ENCODE measurements around the gene IFIT3. TPM values are rescaled to one million over a fixed set of nuclear protein-coding genes. Genes with fewer than 3 reads are reported as not detected.
"Not testable (repeated sequence)": the region's sequence is repeated elsewhere in the genome, so short reads cannot be mapped to it uniquely, and the experiment has no call there.

Gene IFIT3
- total RNA-seq, 1 donor from 2014 or later: 12.0 TPM

DNA sequence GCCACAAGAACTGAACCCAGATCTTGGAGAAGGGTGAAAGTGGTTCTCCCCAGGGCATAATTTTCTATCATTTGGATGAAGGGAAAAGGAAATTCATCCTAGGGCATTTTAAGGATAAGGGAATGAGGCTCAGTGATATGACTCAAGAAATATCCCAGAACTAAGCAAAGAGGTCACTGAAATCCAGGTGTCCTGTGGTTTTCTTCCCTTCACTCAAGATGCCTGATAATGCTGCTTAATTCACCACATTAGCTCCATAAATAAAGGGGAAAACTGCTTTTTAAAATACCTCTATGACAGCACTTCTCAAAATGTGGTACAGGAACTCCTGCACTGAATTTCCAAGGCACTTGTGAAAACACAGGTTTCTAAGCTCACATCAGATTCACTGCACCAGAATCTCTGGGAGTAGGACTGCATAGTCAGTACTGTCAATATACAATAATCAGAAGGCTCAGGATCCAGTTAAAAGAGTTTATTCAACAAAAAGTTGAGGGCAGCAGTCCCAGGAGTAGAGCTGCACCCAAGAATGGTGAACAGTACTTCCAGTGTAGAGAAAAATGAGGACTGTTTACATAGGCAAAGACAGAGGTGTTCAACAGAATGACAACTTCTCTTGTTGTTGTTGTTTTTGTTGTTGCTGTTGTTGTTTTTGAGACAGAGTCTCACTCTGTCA is 2.9 kb downstream of the IFIT3 start:
- Histone ChIP-seq H3K4me3 (ENCODE audit: low read length in 3 of 3) (no peak overlapping the region), H3K9me3 (ENCODE audit: control insufficient read depth in 3 of 3, low read length in 3 of 3) (no peaks in the 10 kb centered on the region), H3K4me1 (ENCODE audit: control insufficient read depth in 3 of 3, insufficient read depth in 3 of 3, low read length in 3 of 3) (peaks cover 32 to 47% (median 43%) of the 10 kb centered on the region in 3 donors), H3K27ac (ENCODE audit: low read depth, low read length) (peak overlapping the region; percentile 10), H3K9ac (ENCODE audit: low read depth in 1 of 3, low read length in 3 of 3) (no peak overlapping the region), H3K36me3 (ENCODE audit: control insufficient read depth in 3 of 3, insufficient read depth in 3 of 3, low read length in 3 of 3) (no peaks in the 10 kb centered on the region), H3K27me3 (ENCODE audit: control insufficient read depth in 3 of 3, insufficient read depth in 3 of 3, low read length in 3 of 3) (no peaks in the 10 kb centered on the region)

DNA sequence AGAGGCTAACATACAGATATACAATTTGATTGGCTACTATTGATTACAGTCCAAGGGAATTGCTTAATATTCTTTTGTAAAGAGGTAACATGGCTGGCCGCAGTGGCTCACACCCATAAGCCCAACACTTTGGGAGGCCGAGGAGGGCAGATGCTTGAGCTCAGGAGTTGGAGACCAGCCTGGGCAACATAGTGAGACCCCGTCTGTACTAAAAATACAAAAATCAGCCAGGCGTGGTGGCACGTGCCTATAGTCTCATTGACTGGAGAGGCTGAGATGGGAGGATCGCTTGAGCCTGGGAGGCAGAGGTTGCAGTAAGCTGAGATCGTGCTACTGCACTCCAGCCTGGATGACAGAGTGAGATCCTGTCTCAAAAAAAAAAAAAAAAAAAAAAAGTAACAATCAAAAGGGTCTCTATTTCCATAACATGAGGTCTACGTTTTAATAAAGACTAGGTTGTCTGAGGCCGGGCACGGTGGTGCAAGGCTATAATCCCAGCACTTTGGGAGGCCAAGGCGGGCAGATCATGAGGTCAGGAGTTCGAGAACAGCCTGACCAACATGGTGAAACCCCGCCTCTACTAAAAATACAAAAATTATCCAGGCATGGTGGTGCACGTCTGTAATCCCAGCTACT is 3.8 kb downstream of the IFIT3 start:
- H3K9ac ChIP-seq (ENCODE audit: low read depth in 1 of 3, low read length in 3 of 3); H3K27me3 ChIP-seq (ENCODE audit: control insufficient read depth in 3 of 3, insufficient read depth in 3 of 3, low read length in 3 of 3); H3K9me3 ChIP-seq (ENCODE audit: control insufficient read depth in 3 of 3, low read length in 3 of 3); H3K36me3 ChIP-seq (ENCODE audit: control insufficient read depth in 3 of 3, insufficient read depth in 3 of 3, low read length in 3 of 3): not testable (repeated sequence)
- Histone ChIP-seq H3K4me1 (ENCODE audit: control insufficient read depth in 3 of 3, insufficient read depth in 3 of 3, low read length in 3 of 3) (peaks cover 32 to 47% (median 43%) of the 10 kb centered on the region in 3 donors), H3K27ac (ENCODE audit: low read depth, low read length) (peak overlapping the region; percentile 67), H3K4me3 (ENCODE audit: low read length in 3 of 3) (peak overlapping the region in 1 of 3 donors; percentile 60)

DNA sequence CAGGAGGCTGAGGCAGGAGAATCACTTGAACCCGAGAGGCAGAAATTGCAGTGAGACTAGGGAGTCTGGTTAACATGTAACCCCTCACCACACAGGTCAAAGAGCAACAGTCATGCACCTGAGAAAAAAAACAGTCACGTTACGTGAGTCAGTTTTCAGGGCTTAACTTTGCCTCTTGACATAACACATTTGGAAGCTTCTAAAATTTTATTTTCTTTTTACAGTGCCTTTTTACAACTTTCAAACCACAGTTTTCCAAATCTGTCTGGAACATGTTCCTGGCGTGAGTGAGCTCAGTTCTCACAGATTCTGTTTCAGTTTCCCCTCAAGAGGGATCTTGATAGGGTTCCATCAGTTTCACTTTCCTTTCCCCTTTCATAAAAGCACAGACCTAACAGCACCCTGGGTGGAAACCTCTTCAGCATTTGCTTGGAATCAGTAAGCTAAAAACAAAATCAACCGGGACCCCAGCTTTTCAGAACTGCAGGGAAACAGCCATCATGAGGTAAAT is 4.4 kb downstream of the IFIT3 start:
- no peaks in the 10 kb centered on the region for H3K36me3 ChIP-seq (ENCODE audit: control insufficient read depth in 3 of 3, insufficient read depth in 3 of 3, low read length in 3 of 3)
- no peaks in the 10 kb centered on the region for H3K27me3 ChIP-seq (ENCODE audit: control insufficient read depth in 3 of 3, insufficient read depth in 3 of 3, low read length in 3 of 3)
- H3K4me3 ChIP-seq (ENCODE audit: low read length in 3 of 3): peak overlapping the region; percentile 54 to 60 (median 55)
- peak overlapping the region; percentile 54 to 65 (median 57) for H3K9ac ChIP-seq (ENCODE audit: low read depth in 1 of 3, low read length in 3 of 3)
- H3K27ac ChIP-seq (ENCODE audit: low read depth, low read length): peak overlapping the region; percentile 67
- no peaks in the 10 kb centered on the region for H3K9me3 ChIP-seq (ENCODE audit: control insufficient read depth in 3 of 3, low read length in 3 of 3)
- H3K4me1 ChIP-seq (ENCODE audit: control insufficient read depth in 3 of 3, insufficient read depth in 3 of 3, low read length in 3 of 3): peaks cover 32 to 45% (median 40%) of the 10 kb centered on the region in 3 donors

DNA sequence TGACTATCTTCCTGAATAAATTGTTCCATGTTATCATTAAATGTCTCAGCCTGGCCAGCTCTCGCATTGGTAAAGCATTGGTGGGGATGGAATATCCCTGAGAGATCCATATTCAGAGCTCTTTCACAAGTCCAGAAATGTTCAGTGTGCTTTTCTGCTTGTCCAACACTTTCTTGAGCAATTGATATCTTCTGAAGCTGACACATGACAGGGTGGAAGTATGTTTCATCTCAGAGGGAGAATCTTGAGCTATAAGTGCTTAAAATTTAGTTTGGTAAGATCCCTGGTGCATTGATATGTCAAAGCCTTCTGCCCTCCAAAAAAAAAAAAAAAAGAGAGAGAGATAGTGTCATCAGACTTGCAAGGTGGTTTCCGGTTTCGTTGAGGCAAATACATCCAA is 7.4 kb downstream of the IFIT3 start:
- Histone ChIP-seq H3K4me1 (ENCODE audit: control insufficient read depth in 3 of 3, insufficient read depth in 3 of 3, low read length in 3 of 3) (peaks cover 18 to 29% (median 27%) of the 10 kb centered on the region in 3 donors), H3K36me3 (ENCODE audit: control insufficient read depth in 3 of 3, insufficient read depth in 3 of 3, low read length in 3 of 3) (peaks cover 0 to 6% (median 3%) of the 10 kb centered on the region in 3 donors), H3K9me3 (ENCODE audit: control insufficient read depth in 3 of 3, low read length in 3 of 3) (no peaks in the 10 kb centered on the region), H3K27ac (ENCODE audit: low read depth, low read length) (no peak overlapping the region), H3K4me3 (ENCODE audit: low read length in 3 of 3) (no peak overlapping the region), H3K27me3 (ENCODE audit: control insufficient read depth in 3 of 3, insufficient read depth in 3 of 3, low read length in 3 of 3) (no peaks in the 10 kb centered on the region), H3K9ac (ENCODE audit: low read depth in 1 of 3, low read length in 3 of 3) (no peak overlapping the region)

DNA sequence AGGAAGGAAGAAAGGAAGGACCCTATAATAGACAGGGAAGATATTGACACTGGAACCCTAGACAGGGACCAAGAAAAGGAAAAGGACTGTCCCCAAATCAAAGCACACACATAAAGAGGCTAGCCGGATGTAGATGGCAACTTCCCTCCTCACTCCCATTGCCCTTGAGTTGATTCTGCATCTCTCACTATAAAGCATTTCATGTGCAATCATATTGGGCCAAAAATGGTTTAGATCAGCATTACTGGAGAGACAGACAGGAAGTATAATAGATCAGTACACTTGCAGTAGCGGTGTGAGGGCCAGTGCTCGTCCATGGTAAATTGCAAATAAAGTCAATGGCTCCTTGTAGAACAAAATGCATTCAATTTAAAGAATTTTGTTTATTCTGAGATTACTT is 8.4 kb downstream of the IFIT3 start:
- Histone ChIP-seq H3K4me1 (ENCODE audit: control insufficient read depth in 3 of 3, insufficient read depth in 3 of 3, low read length in 3 of 3) (peaks cover 18 to 23% (median 20%) of the 10 kb centered on the region in 3 donors), H3K36me3 (ENCODE audit: control insufficient read depth in 3 of 3, insufficient read depth in 3 of 3, low read length in 3 of 3) (peaks cover 0 to 9% (median 3%) of the 10 kb centered on the region in 3 donors), H3K9ac (ENCODE audit: low read depth in 1 of 3, low read length in 3 of 3) (no peak overlapping the region), H3K9me3 (ENCODE audit: control insufficient read depth in 3 of 3, low read length in 3 of 3) (no peaks in the 10 kb centered on the region), H3K4me3 (ENCODE audit: low read length in 3 of 3) (no peak overlapping the region), H3K27me3 (ENCODE audit: control insufficient read depth in 3 of 3, insufficient read depth in 3 of 3, low read length in 3 of 3) (no peaks in the 10 kb centered on the region), H3K27ac (ENCODE audit: low read depth, low read length) (no peak overlapping the region)

DNA sequence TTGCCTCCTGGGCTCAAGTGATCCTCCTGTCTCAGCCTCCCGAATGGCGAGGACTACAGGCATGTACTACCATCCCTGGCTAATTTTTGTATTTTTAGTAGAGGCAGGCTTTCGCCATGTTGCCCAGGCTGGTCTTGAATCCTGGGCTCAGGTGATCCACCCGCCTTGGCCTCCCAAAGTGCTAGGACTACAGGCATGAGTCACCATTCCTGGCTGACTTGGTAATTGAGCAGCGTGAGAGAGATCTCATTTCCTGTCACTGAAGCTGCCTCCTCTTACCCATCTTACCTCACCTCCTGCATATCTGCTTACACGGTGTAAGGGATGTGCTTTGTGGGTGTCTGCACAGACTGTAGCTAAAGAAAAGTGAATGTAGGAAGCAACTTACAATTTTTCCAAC is 9.7 kb downstream of the IFIT3 start:
- Histone ChIP-seq H3K4me3 (ENCODE audit: low read length in 3 of 3) (no peak overlapping the region), H3K36me3 (ENCODE audit: control insufficient read depth in 3 of 3, insufficient read depth in 3 of 3, low read length in 3 of 3) (peaks cover 0 to 9% (median 3%) of the 10 kb centered on the region in 3 donors), H3K27ac (ENCODE audit: low read depth, low read length) (no peak overlapping the region), H3K9ac (ENCODE audit: low read depth in 1 of 3, low read length in 3 of 3) (no peak overlapping the region), H3K4me1 (ENCODE audit: control insufficient read depth in 3 of 3, insufficient read depth in 3 of 3, low read length in 3 of 3) (peaks cover 14 to 22% (median 14%) of the 10 kb centered on the region in 3 donors), H3K27me3 (ENCODE audit: control insufficient read depth in 3 of 3, insufficient read depth in 3 of 3, low read length in 3 of 3) (no peaks in the 10 kb centered on the region), H3K9me3 (ENCODE audit: control insufficient read depth in 3 of 3, low read length in 3 of 3) (no peaks in the 10 kb centered on the region)

DNA sequence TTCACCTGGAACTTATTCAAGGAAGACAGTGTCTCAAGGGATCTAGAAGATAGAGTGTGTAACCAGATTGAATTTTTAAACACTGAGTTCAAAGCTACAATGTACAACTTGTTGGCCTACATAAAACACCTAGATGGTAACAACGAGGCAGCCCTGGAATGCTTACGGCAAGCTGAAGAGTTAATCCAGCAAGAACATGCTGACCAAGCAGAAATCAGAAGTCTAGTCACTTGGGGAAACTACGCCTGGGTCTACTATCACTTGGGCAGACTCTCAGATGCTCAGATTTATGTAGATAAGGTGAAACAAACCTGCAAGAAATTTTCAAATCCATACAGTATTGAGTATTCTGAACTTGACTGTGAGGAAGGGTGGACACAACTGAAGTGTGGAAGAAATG is 10.9 kb downstream of the IFIT3 start:
- Histone ChIP-seq H3K4me1 (ENCODE audit: control insufficient read depth in 3 of 3, insufficient read depth in 3 of 3, low read length in 3 of 3) (peaks cover 3 to 11% (median 7%) of the 10 kb centered on the region in 3 donors), H3K36me3 (ENCODE audit: control insufficient read depth in 3 of 3, insufficient read depth in 3 of 3, low read length in 3 of 3) (peaks cover 0 to 9% (median 3%) of the 10 kb centered on the region in 3 donors)

DNA sequence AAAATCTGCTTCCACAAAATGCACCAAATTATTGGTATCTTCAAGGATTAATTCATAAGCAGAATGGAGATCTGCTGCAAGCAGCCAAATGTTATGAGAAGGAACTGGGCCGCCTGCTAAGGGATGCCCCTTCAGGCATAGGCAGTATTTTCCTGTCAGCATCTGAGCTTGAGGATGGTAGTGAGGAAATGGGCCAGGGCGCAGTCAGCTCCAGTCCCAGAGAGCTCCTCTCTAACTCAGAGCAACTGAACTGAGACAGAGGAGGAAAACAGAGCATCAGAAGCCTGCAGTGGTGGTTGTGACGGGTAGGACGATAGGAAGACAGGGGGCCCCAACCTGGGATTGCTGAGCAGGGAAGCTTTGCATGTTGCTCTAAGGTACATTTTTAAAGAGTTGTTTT is 12.1 kb downstream of the IFIT3 start:
- H3K4me3 ChIP-seq (ENCODE audit: low read length in 3 of 3): no peak overlapping the region
- H3K4me1 ChIP-seq (ENCODE audit: control insufficient read depth in 3 of 3, insufficient read depth in 3 of 3, low read length in 3 of 3): peaks cover 0 to 6% (median 3%) of the 10 kb centered on the region in 3 donors
- H3K9ac ChIP-seq (ENCODE audit: low read depth in 1 of 3, low read length in 3 of 3): no peak overlapping the region
- H3K9me3 ChIP-seq (ENCODE audit: control insufficient read depth in 3 of 3, low read length in 3 of 3): no peaks in the 10 kb centered on the region
- no peaks in the 10 kb centered on the region for H3K27me3 ChIP-seq (ENCODE audit: control insufficient read depth in 3 of 3, insufficient read depth in 3 of 3, low read length in 3 of 3)
- H3K36me3 ChIP-seq (ENCODE audit: control insufficient read depth in 3 of 3, insufficient read depth in 3 of 3, low read length in 3 of 3): peaks cover 0 to 9% (median 3%) of the 10 kb centered on the region in 3 donors
- no peak overlapping the region for H3K27ac ChIP-seq (ENCODE audit: low read depth, low read length)

More for the DNA sequence above, 10.9 kb downstream of the IFIT3 start:
- H3K4me3 ChIP-seq (ENCODE audit: low read length in 3 of 3): no peak overlapping the region
- no peaks in the 10 kb centered on the region for H3K27me3 ChIP-seq (ENCODE audit: control insufficient read depth in 3 of 3, insufficient read depth in 3 of 3, low read length in 3 of 3)
- H3K27ac ChIP-seq (ENCODE audit: low read depth, low read length): no peak overlapping the region
- no peaks in the 10 kb centered on the region for H3K9me3 ChIP-seq (ENCODE audit: control insufficient read depth in 3 of 3, low read length in 3 of 3)
- H3K9ac ChIP-seq (ENCODE audit: low read depth in 1 of 3, low read length in 3 of 3): no peak overlapping the region

DNA sequence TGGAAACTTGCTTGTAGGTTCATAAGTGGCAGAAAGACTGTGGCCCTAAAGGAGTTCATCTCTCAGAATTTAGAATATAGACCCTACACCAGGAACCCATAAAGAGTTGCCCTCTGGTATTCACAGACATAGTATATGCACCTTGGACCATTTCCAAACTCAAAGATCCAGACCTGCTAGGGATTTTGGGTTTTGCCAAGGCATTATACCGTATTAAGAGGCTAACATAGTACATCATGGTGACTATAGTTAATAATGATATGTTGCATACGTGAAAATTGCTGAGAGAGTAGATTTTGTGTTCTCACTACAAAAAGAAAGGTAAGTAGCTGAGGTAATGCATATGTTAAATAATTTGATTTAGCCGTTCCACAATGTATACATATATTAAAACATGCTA is 13.9 kb downstream of the IFIT3 start:
- Histone ChIP-seq H3K4me1 (ENCODE audit: control insufficient read depth in 3 of 3, insufficient read depth in 3 of 3, low read length in 3 of 3) (peaks cover 4 to 6% (median 5%) of the 10 kb centered on the region in 3 donors), H3K9me3 (ENCODE audit: control insufficient read depth in 3 of 3, low read length in 3 of 3) (no peaks in the 10 kb centered on the region), H3K27me3 (ENCODE audit: control insufficient read depth in 3 of 3, insufficient read depth in 3 of 3, low read length in 3 of 3) (no peaks in the 10 kb centered on the region), H3K27ac (ENCODE audit: low read depth, low read length) (no peak overlapping the region), H3K9ac (ENCODE audit: low read depth in 1 of 3, low read length in 3 of 3) (no peak overlapping the region), H3K4me3 (ENCODE audit: low read length in 3 of 3) (no peak overlapping the region), H3K36me3 (ENCODE audit: control insufficient read depth in 3 of 3, insufficient read depth in 3 of 3, low read length in 3 of 3) (peaks cover 0 to 9% (median 3%) of the 10 kb centered on the region in 3 donors)
